GM23248 (cell line): ENCODE measurements around the gene USP10. TPM values are rescaled to one million over a fixed set of nuclear protein-coding genes. Genes with fewer than 3 reads are reported as not detected.

Experiments
- DNase-seq: peaks from one replicate; pipeline ENCODE4 v3.0.0-alpha.2; 2015
- H2AFZ ChIP-seq: fragments of 200-600 bp; sonication (generic); 2 replicates; pipeline ENCODE4 v1.6.1; 2016; ENCODE audit warnings: antibody characterized with exemption
- H3F3A ChIP-seq: fragments of 200-600 bp; sonication (generic); 2 replicates; pipeline ENCODE4 v1.6.1; 2016; ENCODE audit warnings: mild to moderate bottlenecking, antibody characterized with exemption, mixed run types; ENCODE audit not compliant: insufficient read depth
- H3K27ac ChIP-seq: fragments of 200-600 bp; sonication (generic); 2 replicates; pipeline ENCODE4 v1.5.1; 2016; ENCODE audit warnings: mild to moderate bottlenecking
- H3K27me3 ChIP-seq: fragments of 200-600 bp; sonication (generic); replicated peaks from 2 replicates; pipeline ENCODE4 v1.6.1; 2016; ENCODE audit warnings: mild to moderate bottlenecking; ENCODE audit not compliant: insufficient read depth
- H3K36me3 ChIP-seq: fragments of 200-600 bp; sonication (generic); 2 replicates; pipeline ENCODE4 v1.6.1; 2016; ENCODE audit warnings: low read depth, mild to moderate bottlenecking
- H3K4me1 ChIP-seq: fragments of 200-600 bp; sonication (generic); 2 replicates; pipeline ENCODE4 v1.6.1; 2016; ENCODE audit warnings: mild to moderate bottlenecking; ENCODE audit not compliant: insufficient read depth
- H3K4me2 ChIP-seq: fragments of 200-600 bp; sonication (generic); one replicate; pipeline ENCODE4 v1.6.1; 2016; ENCODE audit warnings: mild to moderate bottlenecking; ENCODE audit not compliant: unreplicated experiment
- H3K4me3 ChIP-seq: fragments of 200-600 bp; sonication (generic); 2 replicates; pipeline ENCODE4 v1.5.1; 2016; ENCODE audit warnings: mild to moderate bottlenecking
- H3K79me2 ChIP-seq: fragments of 200-600 bp; sonication (generic); 2 replicates; pipeline ENCODE4 v1.6.1; 2016; ENCODE audit warnings: mild to moderate bottlenecking; ENCODE audit not compliant: insufficient read depth
- H3K9ac ChIP-seq: fragments of 200-600 bp; sonication (generic); 2 replicates; pipeline ENCODE4 v1.6.1; 2016; ENCODE audit warnings: mild to moderate bottlenecking
- H3K9me2 ChIP-seq: fragments of 200-600 bp; sonication (generic); 2 replicates; pipeline ENCODE4 v1.6.1; 2016; ENCODE audit warnings: mixed run types, mild to moderate bottlenecking, moderate library complexity; ENCODE audit not compliant: insufficient read depth
- H3K9me3 ChIP-seq: fragments of 200-600 bp; sonication (generic); one replicate; pipeline ENCODE4 v1.6.1; 2017; ENCODE audit warnings: low read depth
- H4K20me1 ChIP-seq: fragments of 200-600 bp; sonication (generic); 2 replicates; pipeline ENCODE4 v1.6.0; 2016; ENCODE audit not compliant: insufficient read depth
- EZH2 ChIP-seq: fragments of 200-600 bp; sonication (generic); IDR thresholded peaks from 2 replicates; pipeline ENCODE4 v1.6.1; 2018; ENCODE audit warnings: antibody characterized with exemption, mild to moderate bottlenecking; ENCODE audit not compliant: insufficient read depth, poor library complexity, severe bottlenecking
- EZH2phosphoT487 ChIP-seq: fragments of 200-600 bp; sonication (generic); IDR thresholded peaks from 2 replicates; pipeline ENCODE4 v1.6.1; 2018; ENCODE audit warnings: antibody characterized with exemption, moderate library complexity, mild to moderate bottlenecking, low read depth; ENCODE audit not compliant: insufficient read depth
- WGBS, 2 experiments: methylation state at CpG; one replicate each; pipeline ENCODE4 v1.1.6; 2015 to 2017; ENCODE audit warnings: low lambda C conversion rate in 2 of 2, low coverage in 1 of 2; ENCODE audit errors: missing lambda C conversion rate in 2 of 2; 5-methylcytosine and 5-hydroxymethylcytosine counted together
- in situ Hi-C: fragments of 300-500 bp; cut with MboI; formaldehyde crosslinking; loops from 2 replicates; pipeline ENCODE4 v1.15.0; 2020
- polyA plus RNA-seq: library from polyadenylated mRNA; unstranded; fragments of >200 nt; fragmentation: Nextera tagmentation; extraction: Ambion mirVana; gene quantifications from 2 replicates; pipeline ENCODE4 v1.2.1, GENCODE V29; 2016
- total RNA-seq: library from RNA; depleted of rRNA; stranded (reverse); fragments of >200 nt; shearing (Covaris generic); gene quantifications from 2 replicates; pipeline ENCODE4 v1.2.3, GENCODE V29; 2014

USP10 gene
- total and polyA plus RNA-seq, 2 experiments from 2014 or later, result 48.3 to 74.0 TPM

- H3K79me2 ChIP-seq, result peaks cover 100% of the 10 kb centered on the region
- H3K4me3 ChIP-seq, result no peak overlapping the region
- peaks cover 39% of the 10 kb centered on the region; the same call in 1 of the 2 replicates for H4K20me1 ChIP-seq
- H3F3A ChIP-seq, result 0 out of 2 replicates have a peak, but pooled peaks cover 5% of the 10 kb centered on the region
- no peak overlapping the region for H3K9ac ChIP-seq
- no peak overlapping the region for H3K27ac ChIP-seq
- H3K4me1 ChIP-seq, result no peaks in the 10 kb centered on the region
- no peaks in the 10 kb centered on the region for H3K9me2 ChIP-seq
- no peaks in the 10 kb centered on the region for H3K27me3 ChIP-seq
- H3K36me3 ChIP-seq, result no peaks in the 10 kb centered on the region
- TF ChIP-seq EZH2, result no peak
- no peak for TF ChIP-seq EZH2phosphoT487
- in situ Hi-C loops, result no loop called here
- no peak overlapping the region for H2AFZ ChIP-seq
- no peak for DNase-seq
- H3K9me3 ChIP-seq, result no peaks in the 10 kb centered on the region
- WGBS, 2 experiments, result 97 to 98% methylated on average over 13 of the region's 13 CpGs
- no peak overlapping the region for H3K4me2 ChIP-seq
These were observed 13.3 kb downstream of the USP10 start for GRCh38 chr16:84712801-84713775.

GRCh38 chr16:84714028-84714427 is 14.2 kb downstream of the USP10 start:
- WGBS, 2 experiments, result 96 to 98% methylated on average over 5 to 6 of the region's 6 CpGs
- Histone ChIP-seq H3K79me2 (peaks cover 100% of the 10 kb centered on the region), H3K9me3 (no peaks in the 10 kb centered on the region), H3K4me3 (no peak overlapping the region), H3K27ac (no peak overlapping the region), H3K4me2 (no peak overlapping the region), H3K4me1 (0 out of 2 replicates have a peak, but pooled peaks cover under 1% of the 10 kb centered on the region), H3K9me2 (no peaks in the 10 kb centered on the region), H4K20me1 (peaks cover 36% of the 10 kb centered on the region; the same call in 1 of the 2 replicates), H2AFZ (no peak overlapping the region), H3K27me3 (no peaks in the 10 kb centered on the region), H3K9ac (no peak overlapping the region), H3K36me3 (no peaks in the 10 kb centered on the region), H3F3A (0 out of 2 replicates have a peak, but pooled peaks cover 5% of the 10 kb centered on the region)
- no peak for DNase-seq
- in situ Hi-C loops, result no loop called here
- TF ChIP-seq EZH2, result no peak
- TF ChIP-seq EZH2phosphoT487, result no peak

- WGBS, 2 experiments, result 96 to 97% methylated on average over 3 of the region's 3 CpGs
- no peak overlapping the region for H3K4me2 ChIP-seq
- DNase-seq, result no peak
- H3K9ac ChIP-seq, result no peak overlapping the region
- H3K27ac ChIP-seq, result no peak overlapping the region
- peaks cover 100% of the 10 kb centered on the region for H3K79me2 ChIP-seq
- H4K20me1 ChIP-seq, result peaks cover 46% of the 10 kb centered on the region; the same call in 1 of the 2 replicates
- no peaks in the 10 kb centered on the region for H3K9me3 ChIP-seq
- H2AFZ ChIP-seq, result no peak overlapping the region
- no peaks in the 10 kb centered on the region for H3K36me3 ChIP-seq
- in situ Hi-C loops, result no loop called here
- H3K4me1 ChIP-seq, result peaks cover 13% of the 10 kb centered on the region
- TF ChIP-seq EZH2phosphoT487, result no peak
- no peak for TF ChIP-seq EZH2
- H3K9me2 ChIP-seq, result no peaks in the 10 kb centered on the region
- peaks cover 18% of the 10 kb centered on the region for H3F3A ChIP-seq
- H3K4me3 ChIP-seq, result no peak overlapping the region
- H3K27me3 ChIP-seq, result no peaks in the 10 kb centered on the region
These were observed 15.6 kb downstream of the USP10 start for GRCh38 chr16:84715424-84715823.

GRCh38 chr16:84715854-84716253 is 16.1 kb downstream of the USP10 start:
- in situ Hi-C loops, result no loop called here
- Histone ChIP-seq H3K4me2 (no peak overlapping the region), H3K4me3 (no peak overlapping the region), H3K79me2 (peaks cover 100% of the 10 kb centered on the region), H3K27me3 (no peaks in the 10 kb centered on the region), H3K27ac (no peak overlapping the region), H2AFZ (no peak overlapping the region), H3K9me2 (no peaks in the 10 kb centered on the region), H3F3A (peaks cover 18% of the 10 kb centered on the region), H3K36me3 (no peaks in the 10 kb centered on the region), H3K9me3 (no peaks in the 10 kb centered on the region), H3K4me1 (peaks cover 13% of the 10 kb centered on the region), H4K20me1 (peaks cover 42% of the 10 kb centered on the region; the same call in 1 of the 2 replicates), H3K9ac (no peak overlapping the region)
- WGBS, 2 experiments, result 96% methylated on average over 7 of the region's 7 CpGs
- TF ChIP-seq EZH2phosphoT487 (no peak), EZH2 (no peak)
- no peak for DNase-seq
